Measurements from ENCODE around the gene SFXN2.

DNA sequence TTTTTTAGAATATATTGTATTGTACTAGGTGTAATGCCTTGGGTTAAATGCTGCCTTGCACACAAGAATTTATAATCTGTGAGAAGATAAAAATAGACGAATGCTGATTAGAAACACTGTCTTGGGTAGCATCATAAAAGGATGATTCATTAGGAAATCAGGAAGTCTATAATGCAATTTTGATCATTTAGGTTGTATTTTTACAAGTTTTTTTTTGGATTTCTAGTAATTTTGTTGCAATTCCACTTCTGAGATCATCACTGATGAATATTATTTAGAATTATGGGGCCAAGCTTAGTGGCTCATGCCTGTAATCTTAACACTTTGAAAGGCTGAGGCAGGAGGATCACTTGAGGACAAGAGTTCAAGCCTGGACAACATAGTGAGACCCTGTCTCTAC is 58.9 kb downstream of the SFXN2 start:
- no peak for TF ChIP-seq POLR2A (IDR thresholded peaks at IDR 0.05)
- TF ChIP-seq CTCF (IDR thresholded peaks at IDR 0.05 in 4 of 5, conservative IDR thresholded peaks at IDR 0.05 in 1 of 5) = no peak

Data from gastrocnemius medialis (tissue), 4 donors.